ENCODE measurements around the gene SUV39H2.
A peak's percentile ranks its signal among the peaks of the same experiment; 100 is the strongest.

The SUV39H2 gene, protein sequence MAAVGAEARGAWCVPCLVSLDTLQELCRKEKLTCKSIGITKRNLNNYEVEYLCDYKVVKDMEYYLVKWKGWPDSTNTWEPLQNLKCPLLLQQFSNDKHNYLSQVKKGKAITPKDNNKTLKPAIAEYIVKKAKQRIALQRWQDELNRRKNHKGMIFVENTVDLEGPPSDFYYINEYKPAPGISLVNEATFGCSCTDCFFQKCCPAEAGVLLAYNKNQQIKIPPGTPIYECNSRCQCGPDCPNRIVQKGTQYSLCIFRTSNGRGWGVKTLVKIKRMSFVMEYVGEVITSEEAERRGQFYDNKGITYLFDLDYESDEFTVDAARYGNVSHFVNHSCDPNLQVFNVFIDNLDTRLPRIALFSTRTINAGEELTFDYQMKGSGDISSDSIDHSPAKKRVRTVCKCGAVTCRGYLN

DNA sequence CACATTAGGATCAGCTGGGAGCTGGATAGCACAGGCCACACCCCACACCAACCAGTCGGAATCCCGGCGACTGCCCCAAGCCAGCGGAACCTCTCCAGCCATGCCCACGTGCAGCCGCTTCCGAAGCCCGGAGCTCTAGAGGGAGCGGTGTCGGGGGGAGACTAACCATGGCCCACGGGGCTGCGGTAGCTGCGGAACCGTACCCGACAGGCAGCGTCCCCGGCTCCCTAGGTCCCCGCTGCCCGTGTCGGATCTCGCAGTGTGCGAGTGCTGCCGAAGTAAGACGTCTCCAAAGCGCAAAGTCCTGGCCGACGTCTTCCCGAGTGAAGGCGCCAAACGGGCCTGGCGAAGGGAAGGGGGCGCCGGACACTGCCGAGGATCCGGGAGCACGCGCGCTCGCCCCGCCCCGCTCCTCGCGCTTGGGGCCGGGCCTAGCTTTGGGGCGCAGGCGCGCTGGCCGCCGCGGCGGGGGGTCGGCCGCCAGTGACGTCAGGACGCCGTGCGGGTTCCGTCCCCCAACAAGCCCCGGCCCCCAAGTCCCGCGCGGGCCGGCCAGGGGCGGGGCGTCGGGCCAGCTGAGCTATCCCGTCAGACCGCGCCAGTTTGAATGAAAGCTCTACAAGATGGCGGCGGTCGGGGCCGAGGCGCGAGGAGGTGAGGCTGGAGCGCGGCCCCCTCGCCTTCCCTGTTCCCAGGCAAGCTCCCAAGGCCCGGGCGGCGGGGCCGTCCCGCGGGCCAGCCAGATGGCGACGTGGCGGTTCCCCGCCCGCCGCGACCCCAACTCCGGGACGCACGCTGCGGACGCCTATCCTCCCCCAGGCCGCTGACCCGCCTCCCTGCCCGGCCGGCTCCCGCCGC lies at the start of gene SUV39H2:
Gene SUV39H2, plus strand, starts transcription at position 601 of the 858 bp plus-strand sequence. Its CDS starts 23 bp downstream, at position 624.
- Histone ChIP-seq H3K4me3 (ENCODE audit: low read length) (peak within 1 kb of the TSS; percentile 95), H3K27me3 (ENCODE audit: control insufficient read depth, insufficient read depth, low read length) (no peaks in the 10 kb centered on the region), H3K27ac (ENCODE audit: low read length) (no peak within 1 kb of the TSS), H3K9me3 (ENCODE audit: control insufficient read depth, insufficient read depth, low read length) (no peaks in the 10 kb centered on the region), H3K36me3 (ENCODE audit: control insufficient read depth, insufficient read depth, low read length) (no peaks in the 10 kb centered on the region), H3K4me1 (ENCODE audit: control insufficient read depth, insufficient read depth, low read length) (no peaks in the 10 kb centered on the region; the same call in 1 of the 2 replicates)
- no CpG with 5 or more reads among the region's 102 CpGs for WGBS (ENCODE audit: insufficient coverage, insufficient read length)
- peak; percentile 61 for DNase-seq (ENCODE audit: low read depth, low spot score)

DNA sequence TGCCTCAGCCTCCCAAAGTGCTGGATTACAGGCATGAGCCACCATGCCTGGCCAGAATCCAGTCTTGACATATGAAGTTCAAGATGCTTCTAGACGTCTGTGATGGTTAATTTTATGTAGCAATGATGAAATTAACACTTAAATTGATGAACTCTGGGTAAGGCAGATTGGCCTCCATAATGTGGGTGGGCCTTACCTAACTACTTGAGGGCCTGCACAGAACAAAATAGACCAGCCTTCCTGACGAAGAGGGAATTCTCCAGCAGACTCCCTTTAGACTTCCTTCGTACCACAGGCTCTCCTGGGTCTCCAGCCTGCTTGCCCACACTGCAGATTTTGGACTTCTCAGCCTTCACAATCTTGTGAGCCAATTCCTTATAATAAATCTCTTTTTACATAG lies 45.6 kb upstream of the SUV39H2 start:
- no CpG with 5 or more reads among the region's 3 CpGs for WGBS (ENCODE audit: insufficient coverage, insufficient read length)
- H3K27me3 ChIP-seq (ENCODE audit: control insufficient read depth, insufficient read depth, low read length): no peaks in the 10 kb centered on the region

DNA sequence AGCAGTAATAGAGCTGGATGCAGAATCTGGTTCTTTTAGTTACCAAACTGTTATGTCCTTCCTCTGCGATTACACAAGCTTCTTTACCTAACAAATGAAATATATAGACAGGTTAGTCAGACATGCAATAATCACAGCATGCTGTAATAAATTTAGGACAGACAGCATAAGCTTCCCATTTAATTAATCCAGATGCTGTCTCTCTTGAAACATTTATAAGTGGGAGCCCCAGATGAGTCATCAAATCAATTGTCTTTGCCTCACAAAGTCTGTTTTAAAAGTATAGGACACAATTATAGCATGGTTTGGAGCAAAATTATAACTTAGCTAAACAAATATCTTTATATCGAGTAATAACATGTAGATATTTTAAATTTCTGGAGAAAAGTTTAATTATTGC lies 42.5 kb upstream of the SUV39H2 start:
- H3K4me1 ChIP-seq (ENCODE audit: control insufficient read depth, insufficient read depth, low read length): no peaks in the 10 kb centered on the region
- no peak overlapping the region for H3K4me3 ChIP-seq (ENCODE audit: low read length)
- DNase-seq (ENCODE audit: low read depth, low spot score): no peak
- no peak overlapping the region for H3K27ac ChIP-seq (ENCODE audit: low read length)
- no peaks in the 10 kb centered on the region for H3K36me3 ChIP-seq (ENCODE audit: control insufficient read depth, insufficient read depth, low read length)
- no peaks in the 10 kb centered on the region for H3K9me3 ChIP-seq (ENCODE audit: control insufficient read depth, insufficient read depth, low read length)
- no peaks in the 10 kb centered on the region for H3K27me3 ChIP-seq (ENCODE audit: control insufficient read depth, insufficient read depth, low read length)
- no CpG with 5 or more reads among the region's 2 CpGs for WGBS (ENCODE audit: insufficient coverage, insufficient read length)

More for the DNA sequence above, 45.6 kb upstream of the SUV39H2 start:
- no peaks in the 10 kb centered on the region for H3K36me3 ChIP-seq (ENCODE audit: control insufficient read depth, insufficient read depth, low read length)
- no peak overlapping the region for H3K27ac ChIP-seq (ENCODE audit: low read length)
- H3K4me1 ChIP-seq (ENCODE audit: control insufficient read depth, insufficient read depth, low read length): no peaks in the 10 kb centered on the region
- no peaks in the 10 kb centered on the region for H3K9me3 ChIP-seq (ENCODE audit: control insufficient read depth, insufficient read depth, low read length)
- no peak overlapping the region for H3K4me3 ChIP-seq (ENCODE audit: low read length)
- no peak for DNase-seq (ENCODE audit: low read depth, low spot score)

DNA sequence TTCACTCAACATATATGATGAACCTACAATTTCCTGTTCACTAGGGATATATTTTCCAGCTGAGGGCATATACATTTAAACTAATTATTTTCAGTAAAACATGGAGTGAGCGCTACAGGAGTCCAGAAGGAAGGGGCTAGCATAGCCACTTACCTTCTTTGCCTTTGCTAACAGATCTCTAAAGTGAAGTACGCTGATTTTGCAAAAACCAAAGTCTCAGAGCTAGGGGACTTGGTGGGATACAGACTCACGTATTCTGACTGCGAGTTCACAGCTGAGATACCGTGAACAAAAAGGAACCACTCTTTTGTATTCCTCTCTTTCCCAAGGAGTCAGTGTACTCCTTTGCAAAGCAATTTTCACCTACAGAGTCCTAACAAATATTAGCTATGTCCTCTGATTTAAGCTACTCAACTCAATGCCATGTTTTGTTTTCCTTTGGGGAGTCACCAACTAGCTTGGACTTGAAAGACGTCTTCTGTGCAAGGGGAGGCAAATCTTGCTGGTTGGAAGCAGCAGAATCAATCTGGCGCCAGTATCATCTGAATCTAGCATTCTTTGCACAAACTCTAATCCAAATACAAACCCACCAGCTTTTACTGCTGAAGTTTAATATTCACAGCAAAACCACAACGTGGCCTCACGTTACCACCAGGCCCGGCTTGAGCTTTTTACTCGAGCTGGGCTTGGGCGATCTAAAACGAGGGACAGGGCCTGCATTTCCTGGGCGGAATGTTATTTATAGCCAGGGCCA lies 41.5 kb upstream of the SUV39H2 start:
- Histone ChIP-seq H3K27me3 (ENCODE audit: control insufficient read depth, insufficient read depth, low read length) (no peaks in the 10 kb centered on the region), H3K4me1 (ENCODE audit: control insufficient read depth, insufficient read depth, low read length) (no peaks in the 10 kb centered on the region), H3K4me3 (ENCODE audit: low read length) (peak overlapping the region; percentile 75; the same call in 1 of the 2 replicates), H3K36me3 (ENCODE audit: control insufficient read depth, insufficient read depth, low read length) (peaks cover 2% of the 10 kb centered on the region; the same call in 1 of the 2 replicates), H3K9me3 (ENCODE audit: control insufficient read depth, insufficient read depth, low read length) (no peaks in the 10 kb centered on the region), H3K27ac (ENCODE audit: low read length) (no peak overlapping the region)
- no CpG with 5 or more reads among the region's 14 CpGs for WGBS (ENCODE audit: insufficient coverage, insufficient read length)
- DNase-seq (ENCODE audit: low read depth, low spot score): no peak

DNA sequence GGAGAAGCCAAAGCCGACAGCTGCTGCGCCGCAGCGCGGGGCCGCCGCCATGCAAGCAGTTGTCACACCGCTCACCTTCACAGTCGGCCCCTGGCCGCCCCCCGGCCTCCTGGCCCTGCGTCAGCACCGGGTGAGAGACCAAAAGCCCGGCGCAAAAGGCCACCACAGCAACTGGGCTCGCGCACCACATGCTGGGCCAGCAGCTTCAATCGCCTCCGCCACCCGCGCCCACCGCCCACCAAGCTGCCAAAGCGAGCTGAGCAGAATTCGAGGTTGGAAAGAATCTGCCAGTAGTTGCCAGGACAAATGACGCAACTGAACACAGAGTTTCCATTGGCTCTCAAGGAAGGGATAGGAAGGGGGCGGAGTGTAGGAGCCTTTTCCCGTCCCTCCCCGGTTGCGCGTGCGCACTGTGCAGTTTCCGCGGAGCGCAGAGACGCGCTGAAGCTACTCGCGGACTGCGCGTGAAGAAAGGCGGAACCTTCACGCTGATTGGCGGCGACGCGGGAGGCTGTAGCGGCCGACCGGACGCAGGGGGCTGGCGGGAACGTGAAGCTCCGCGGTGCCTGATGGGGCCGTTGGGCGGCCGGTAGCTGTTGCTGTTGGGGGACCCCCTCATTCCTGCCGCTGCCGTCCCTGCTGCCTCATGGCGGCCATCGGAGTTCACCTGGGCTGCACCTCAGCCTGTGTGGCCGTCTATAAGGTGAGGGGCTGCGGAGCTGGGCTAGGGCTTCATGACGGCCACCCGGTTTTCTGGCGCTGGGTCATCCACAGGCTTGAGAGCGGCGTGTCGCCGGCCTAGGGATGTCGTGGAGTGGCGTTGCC lies 40.7 kb upstream of the SUV39H2 start, which contains the start of the genes CDNF, HSPA14 and MSANTD7:
Gene CDNF, minus strand, starts transcription at position 281 of the 825 bp plus-strand sequence. Its CDS starts 91 bp downstream, at position 190.
Gene HSPA14, plus strand, starts transcription at position 550 of the 825 bp plus-strand sequence. Its CDS starts 97 bp downstream, at position 647.
Gene MSANTD7, plus strand, starts transcription at position 550 of the 825 bp plus-strand sequence. CDS start 3,979 bp downstream, outside the sequence.
- Histone ChIP-seq H3K36me3 (ENCODE audit: control insufficient read depth, insufficient read depth, low read length) (peaks cover 7% of the 10 kb centered on the region; the same call in 1 of the 2 replicates), H3K4me3 (ENCODE audit: low read length) (peak within 1 kb of the TSS; percentile 75), H3K9me3 (ENCODE audit: control insufficient read depth, insufficient read depth, low read length) (no peaks in the 10 kb centered on the region), H3K27ac (ENCODE audit: low read length) (no peak within 1 kb of the TSS), H3K27me3 (ENCODE audit: control insufficient read depth, insufficient read depth, low read length) (no peaks in the 10 kb centered on the region), H3K4me1 (ENCODE audit: control insufficient read depth, insufficient read depth, low read length) (no peaks in the 10 kb centered on the region)
- DNase-seq (ENCODE audit: low read depth, low spot score): peak; percentile 98
- no CpG with 5 or more reads among the region's 72 CpGs for WGBS (ENCODE audit: insufficient coverage, insufficient read length)

DNA sequence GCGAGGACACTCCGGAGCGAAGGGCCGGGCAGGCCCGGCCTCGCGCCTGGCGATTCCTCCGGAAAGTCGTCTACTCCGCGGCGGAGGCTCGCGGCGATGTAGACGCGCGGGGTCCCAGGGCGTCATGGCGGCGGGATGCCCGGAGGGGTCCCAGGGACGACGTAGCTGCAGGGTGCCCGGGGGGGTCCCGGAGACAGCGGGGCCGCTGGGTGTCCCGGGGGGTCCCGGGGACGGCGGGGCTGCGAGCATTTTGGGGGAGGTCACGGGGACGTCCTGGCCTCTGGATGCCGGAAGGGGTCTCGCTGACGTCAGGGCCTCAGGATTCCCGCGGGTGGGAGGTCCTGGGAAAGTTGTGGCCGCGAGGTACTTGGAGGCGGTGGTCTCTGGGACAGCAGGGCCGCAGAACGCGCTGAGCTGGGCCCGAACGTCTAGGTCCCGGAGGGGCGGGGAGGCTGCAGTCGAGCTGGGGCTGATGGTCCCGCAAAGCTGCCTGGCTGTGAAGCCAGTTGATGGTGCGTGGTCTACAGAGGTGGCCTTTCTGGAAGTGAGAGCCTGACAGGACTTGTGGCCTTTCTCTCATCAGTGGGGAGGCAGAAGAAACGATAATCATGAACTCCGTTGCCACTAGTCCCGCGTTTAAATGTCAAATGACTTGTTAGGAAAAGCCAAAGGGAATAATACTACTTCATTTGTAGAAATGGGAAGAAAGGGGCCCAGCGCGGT lies 39.9 kb upstream of the SUV39H2 start:
- no CpG with 5 or more reads among the region's 60 CpGs for WGBS (ENCODE audit: insufficient coverage, insufficient read length)
- H3K4me3 ChIP-seq (ENCODE audit: low read length): peak overlapping the region; percentile 52
- H3K27me3 ChIP-seq (ENCODE audit: control insufficient read depth, insufficient read depth, low read length): no peaks in the 10 kb centered on the region
- no peak overlapping the region for H3K27ac ChIP-seq (ENCODE audit: low read length)
- H3K36me3 ChIP-seq (ENCODE audit: control insufficient read depth, insufficient read depth, low read length): peaks cover 13% of the 10 kb centered on the region
- H3K9me3 ChIP-seq (ENCODE audit: control insufficient read depth, insufficient read depth, low read length): no peaks in the 10 kb centered on the region
- no peaks in the 10 kb centered on the region for H3K4me1 ChIP-seq (ENCODE audit: control insufficient read depth, insufficient read depth, low read length)
- no peak for DNase-seq (ENCODE audit: low read depth, low spot score)

DNA sequence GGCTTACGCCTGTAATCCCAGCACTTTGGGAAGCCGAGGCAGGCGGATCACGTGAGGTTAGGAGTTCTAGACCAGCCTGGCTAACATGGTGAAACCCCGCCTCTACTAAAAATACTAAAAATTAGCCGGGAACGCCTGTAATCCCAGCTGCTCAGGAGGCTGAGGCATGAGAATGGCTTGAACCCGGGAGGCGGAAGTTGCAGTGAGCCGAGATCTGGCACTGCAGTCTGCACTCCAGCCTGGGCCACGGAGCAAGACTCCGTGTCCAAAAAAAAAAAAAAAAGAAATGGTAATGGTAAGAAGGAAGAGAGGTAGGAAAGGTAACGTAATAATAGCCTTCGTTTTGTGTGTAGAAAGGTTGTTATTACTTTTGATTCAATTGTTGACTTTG lies 39.4 kb upstream of the SUV39H2 start:
- Histone ChIP-seq H3K4me1 (ENCODE audit: control insufficient read depth, insufficient read depth, low read length) (no peaks in the 10 kb centered on the region), H3K27me3 (ENCODE audit: control insufficient read depth, insufficient read depth, low read length) (no peaks in the 10 kb centered on the region), H3K36me3 (ENCODE audit: control insufficient read depth, insufficient read depth, low read length) (peaks cover 14% of the 10 kb centered on the region), H3K27ac (ENCODE audit: low read length) (no peak overlapping the region), H3K9me3 (ENCODE audit: control insufficient read depth, insufficient read depth, low read length) (no peaks in the 10 kb centered on the region), H3K4me3 (ENCODE audit: low read length) (peak overlapping the region; percentile 52; the same call in 1 of the 2 replicates)
- no peak for DNase-seq (ENCODE audit: low read depth, low spot score)
- WGBS (ENCODE audit: insufficient coverage, insufficient read length): 100% methylated on average over 2 of the region's 14 CpGs

GRCh38 chr10:14840178-14840577 lies 38.5 kb upstream of the SUV39H2 start:
- no peaks in the 10 kb centered on the region for H3K4me1 ChIP-seq (ENCODE audit: control insufficient read depth, insufficient read depth, low read length)
- H3K27ac ChIP-seq (ENCODE audit: low read length): no peak overlapping the region
- H3K4me3 ChIP-seq (ENCODE audit: low read length): no peak overlapping the region
- no peaks in the 10 kb centered on the region for H3K9me3 ChIP-seq (ENCODE audit: control insufficient read depth, insufficient read depth, low read length)
- H3K36me3 ChIP-seq (ENCODE audit: control insufficient read depth, insufficient read depth, low read length): peaks cover 16% of the 10 kb centered on the region
- no peak for DNase-seq (ENCODE audit: low read depth, low spot score)
- H3K27me3 ChIP-seq (ENCODE audit: control insufficient read depth, insufficient read depth, low read length): no peaks in the 10 kb centered on the region
- no CpG with 5 or more reads among the region's 2 CpGs for WGBS (ENCODE audit: insufficient coverage, insufficient read length)
